GM21381 (cell line): ENCODE measurements around the gene CBLN4.

Experiments
- ATAC-seq: cut with Tn5 transposase; IDR thresholded peaks from one replicate; pipeline ENCODE4 v1.9.1; 2021; ENCODE audit warnings: mild to moderate bottlenecking, moderate library complexity; ENCODE audit not compliant: unreplicated experiment

CBLN4 gene

DNA sequence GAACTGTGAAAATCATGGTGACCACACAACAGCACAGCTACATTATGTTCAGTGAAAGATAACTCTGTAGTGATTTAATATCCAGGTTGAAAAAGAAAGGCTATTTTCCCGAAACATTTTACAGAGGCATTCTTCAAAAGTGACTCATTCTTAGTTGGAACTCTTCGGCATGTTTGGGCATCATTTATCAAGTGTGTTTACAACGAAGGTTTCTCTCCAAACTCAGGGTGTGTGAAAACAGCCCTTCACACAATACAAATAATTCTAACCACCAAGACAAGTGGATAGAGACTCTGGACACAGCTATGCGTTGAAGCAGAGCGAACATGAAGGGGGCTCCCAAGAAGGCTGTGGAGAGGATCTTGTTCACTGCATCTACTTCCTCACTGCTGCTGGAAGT, 57.6 kb downstream of the CBLN4 start:
- no peak for ATAC-seq
